HepG2 (cell line): ENCODE data around the gene AGAP1. TPM values are rescaled to one million over a fixed set of nuclear protein-coding genes. Genes with fewer than 3 reads are reported as not detected.

Source experiments
- ARNTL ChIP-seq: sonication (generic); formaldehyde crosslinking; IDR thresholded peaks from 2 replicates; pipeline ENCODE4 v1.4.0; 2020; ENCODE audit warnings: mild to moderate bottlenecking, missing genetic modification reagents
- CEBPB ChIP-seq: IDR thresholded peaks from 2 replicates; pipeline ENCODE4 v1.6.1; 2011; ENCODE audit warnings: low read depth, low read length, improper control_type of control experiment, borderline replicate concordance
- EP300 ChIP-seq, 3 experiments: sonication (generic) in 1 of 3; formaldehyde crosslinking in 1 of 3; IDR thresholded peaks; 2 replicates each; pipeline versions ENCODE4 v1.5.1 to v1.6.1; 2011 to 2020; ENCODE audit warnings: low read depth in 2 of 3, low read length in 2 of 3, borderline replicate concordance in 1 of 3, improper control_type of control experiment in 1 of 3, mild to moderate bottlenecking in 1 of 3, missing genetic modification reagents in 1 of 3, moderate library complexity in 1 of 3
- JUND ChIP-seq: sonication (generic); formaldehyde crosslinking; IDR thresholded peaks from 2 replicates; pipeline ENCODE4 v1.8.0; 2022; ENCODE audit warnings: mild to moderate bottlenecking, missing genetic modification reagents
- MATR3 ChIP-seq: sonication (generic); formaldehyde crosslinking; IDR thresholded peaks from 2 replicates; pipeline ENCODE4 v1.4.0; 2020; ENCODE audit warnings: missing genetic modification reagents
- MBD4 ChIP-seq: IDR thresholded peaks from 2 replicates; pipeline ENCODE4 v1.6.1; 2012; ENCODE audit warnings: low read length, inconsistent platforms, borderline replicate concordance
- MTA1 ChIP-seq: sonication (generic); formaldehyde crosslinking; IDR thresholded peaks from 2 replicates; pipeline ENCODE4 v1.4.0; 2020; ENCODE audit warnings: missing genetic modification reagents, mild to moderate bottlenecking, borderline replicate concordance
- PHB2 ChIP-seq: fragments of 450-650 bp; IDR thresholded peaks from 2 replicates; pipeline ENCODE4 v1.6.1; 2018; ENCODE audit not compliant: partially characterized antibody
- SMYD3 ChIP-seq: sonication (generic); formaldehyde crosslinking; IDR thresholded peaks from 2 replicates; pipeline ENCODE4 v1.8.1; 2023; ENCODE audit warnings: mild to moderate bottlenecking, missing genetic modification reagents
- SOX13 ChIP-seq, 3 experiments: fragments of 450-650 bp in 1 of 3; sonication (generic) in 1 of 3; formaldehyde crosslinking in 1 of 3; IDR thresholded peaks in 2 of 3; conservative IDR thresholded peaks in 1 of 3; 2 replicates each; pipeline versions ENCODE4 v1.5.0 to v1.6.1; 2016 to 2020; ENCODE audit warnings: antibody characterized with exemption in 1 of 3, mild to moderate bottlenecking in 1 of 3, missing compliant biosample characterization in 1 of 3, missing genetic modification reagents in 1 of 3, moderate library complexity in 1 of 3
- TGIF2 ChIP-seq: IDR thresholded peaks from 2 replicates; pipeline ENCODE4 v1.6.1; 2016; ENCODE audit warnings: control low read depth, missing compliant biosample characterization
- U2AF1 ChIP-seq: fragments of 200-400 bp; formaldehyde crosslinking; optimal IDR thresholded peaks from 2 replicates; pipeline ENCODE3; 2017; ENCODE audit warnings: mild to moderate bottlenecking, low read depth, low read length
- ZFP37 ChIP-seq: sonication (generic); formaldehyde crosslinking; IDR thresholded peaks from 2 replicates; pipeline ENCODE4 v1.4.0; 2020; ENCODE audit warnings: missing genetic modification reagents, borderline replicate concordance
- ZNF142 ChIP-seq: sonication (generic); formaldehyde crosslinking; IDR thresholded peaks from 2 replicates; pipeline ENCODE4 v1.4.0; 2020; ENCODE audit warnings: missing genetic modification reagents
- ZNF800 ChIP-seq: sonication (generic); formaldehyde crosslinking; IDR thresholded peaks from 2 replicates; pipeline ENCODE4 v1.4.0; 2020; ENCODE audit warnings: missing genetic modification reagents
- polyA plus RNA-seq, 8 experiments: library from polyadenylated mRNA; depleted of rRNA in 3 of 8; stranded (reverse) in 7 of 8; unstranded in 1 of 8; fragments of >200 nt; fragmentation: Illumina TruSeq in 4 of 8; extraction: Trizol in 4 of 8; gene quantifications; 2 replicates each; pipeline versions ENCODE4 v1.2.1 to v1.2.3, GENCODE V29; 2011 to 2016; ENCODE audit warnings: low read depth in 4 of 8, missing spikeins in 1 of 8, mixed read lengths in 1 of 8; ENCODE audit not compliant: insufficient read depth in 1 of 8
- total RNA-seq, 5 experiments: library from RNA; depleted of rRNA; stranded (reverse); fragments of >200 nt; fragmentation: Illumina TruSeq; extraction: Trizol; gene quantifications; 2 replicates each; pipeline ENCODE4 v1.2.3, GENCODE V29; 2016; ENCODE audit warnings: low read depth in 1 of 5
- TF ChIP-seq, protein P1 (sequence below): sonication (generic); formaldehyde crosslinking; IDR thresholded peaks from 2 replicates; pipeline ENCODE4 v1.4.0; 2020; ENCODE audit warnings: missing genetic modification reagents
- TF ChIP-seq, protein P2 (sequence below): sonication (generic); formaldehyde crosslinking; IDR thresholded peaks from 2 replicates; pipeline ENCODE4 v1.5.0; 2020; ENCODE audit warnings: mild to moderate bottlenecking, missing genetic modification reagents

AGAP1 gene
- total and polyA plus RNA-seq, 2 of the 13 experiments (the other 11 are each of a cell fraction or from before 2014, with no cell fraction given): 21.2 to 32.7 TPM

DNA sequence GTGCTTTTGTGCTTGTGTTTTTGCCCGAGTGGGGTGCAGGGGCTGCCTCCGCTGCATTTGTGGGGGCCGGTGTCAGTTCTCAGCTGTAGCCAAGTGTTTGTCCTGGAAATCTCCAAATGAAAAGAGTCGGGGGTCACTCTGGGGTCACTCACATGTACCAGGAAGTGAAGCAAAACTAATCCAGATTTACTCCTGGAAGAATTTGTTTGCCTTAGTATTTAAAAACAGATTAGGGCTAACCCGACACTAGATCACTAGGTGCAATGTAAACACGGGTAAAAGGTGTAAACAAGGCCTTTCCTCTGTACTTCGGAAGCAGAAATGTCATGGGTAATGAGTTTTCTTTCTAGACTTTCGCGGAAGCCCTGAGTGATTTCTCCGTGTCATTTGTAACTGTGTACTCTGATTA, 624.0 kb downstream of the AGAP1 start (continued):
- TF ChIP-seq MATR3: no peak
- no peak for TF ChIP-seq U2AF1
- 0 out of 2 replicates have a peak, but pooled peaks have one; percentile 31 for TF ChIP-seq ZNF142 (CRISPR knock-in tag)
- peak; percentile 98; the same call in 1 of the 2 replicates for TF ChIP-seq MBD4
- TF ChIP-seq TGIF2 (CRISPR knock-in tag): peak; percentile 66; the same call in 1 of the 2 replicates
- TF ChIP-seq, protein P1, sequence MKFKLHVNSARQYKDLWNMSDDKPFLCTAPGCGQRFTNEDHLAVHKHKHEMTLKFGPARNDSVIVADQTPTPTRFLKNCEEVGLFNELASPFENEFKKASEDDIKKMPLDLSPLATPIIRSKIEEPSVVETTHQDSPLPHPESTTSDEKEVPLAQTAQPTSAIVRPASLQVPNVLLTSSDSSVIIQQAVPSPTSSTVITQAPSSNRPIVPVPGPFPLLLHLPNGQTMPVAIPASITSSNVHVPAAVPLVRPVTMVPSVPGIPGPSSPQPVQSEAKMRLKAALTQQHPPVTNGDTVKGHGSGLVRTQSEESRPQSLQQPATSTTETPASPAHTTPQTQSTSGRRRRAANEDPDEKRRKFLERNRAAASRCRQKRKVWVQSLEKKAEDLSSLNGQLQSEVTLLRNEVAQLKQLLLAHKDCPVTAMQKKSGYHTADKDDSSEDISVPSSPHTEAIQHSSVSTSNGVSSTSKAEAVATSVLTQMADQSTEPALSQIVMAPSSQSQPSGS (CRISPR knock-in tag): peak; percentile 64; the same call in 1 of the 2 replicates
- TF ChIP-seq ARNTL (CRISPR knock-in tag): peak; percentile 89
- no peak for TF ChIP-seq JUND (CRISPR knock-in tag)
- TF ChIP-seq EP300 (IDR thresholded peaks at IDR 0.05; ENCODE audit: low read depth in 2 of 2, low read length in 2 of 2): peak in 1 of 2 experiments; percentile 94; a peak in 2 of 4 replicates
- TF ChIP-seq EP300 (CRISPR knock-in tag; IDR thresholded peaks at IDR 0.05; ENCODE audit: borderline replicate concordance): peak; percentile 83
- TF ChIP-seq, protein P2, sequence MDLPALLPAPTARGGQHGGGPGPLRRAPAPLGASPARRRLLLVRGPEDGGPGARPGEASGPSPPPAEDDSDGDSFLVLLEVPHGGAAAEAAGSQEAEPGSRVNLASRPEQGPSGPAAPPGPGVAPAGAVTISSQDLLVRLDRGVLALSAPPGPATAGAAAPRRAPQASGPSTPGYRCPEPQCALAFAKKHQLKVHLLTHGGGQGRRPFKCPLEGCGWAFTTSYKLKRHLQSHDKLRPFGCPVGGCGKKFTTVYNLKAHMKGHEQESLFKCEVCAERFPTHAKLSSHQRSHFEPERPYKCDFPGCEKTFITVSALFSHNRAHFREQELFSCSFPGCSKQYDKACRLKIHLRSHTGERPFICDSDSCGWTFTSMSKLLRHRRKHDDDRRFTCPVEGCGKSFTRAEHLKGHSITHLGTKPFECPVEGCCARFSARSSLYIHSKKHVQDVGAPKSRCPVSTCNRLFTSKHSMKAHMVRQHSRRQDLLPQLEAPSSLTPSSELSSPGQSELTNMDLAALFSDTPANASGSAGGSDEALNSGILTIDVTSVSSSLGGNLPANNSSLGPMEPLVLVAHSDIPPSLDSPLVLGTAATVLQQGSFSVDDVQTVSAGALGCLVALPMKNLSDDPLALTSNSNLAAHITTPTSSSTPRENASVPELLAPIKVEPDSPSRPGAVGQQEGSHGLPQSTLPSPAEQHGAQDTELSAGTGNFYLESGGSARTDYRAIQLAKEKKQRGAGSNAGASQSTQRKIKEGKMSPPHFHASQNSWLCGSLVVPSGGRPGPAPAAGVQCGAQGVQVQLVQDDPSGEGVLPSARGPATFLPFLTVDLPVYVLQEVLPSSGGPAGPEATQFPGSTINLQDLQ (CRISPR knock-in tag): no peak
- TF ChIP-seq CEBPB: peak; percentile 16; the same call in 1 of the 2 replicates
- no peak for TF ChIP-seq PHB2
- peak; percentile 95; the same call in 1 of the 2 replicates for TF ChIP-seq SMYD3 (CRISPR knock-in tag)
- TF ChIP-seq ZNF800: peak; percentile 95
- peak; percentile 85 for TF ChIP-seq SOX13 (IDR thresholded peaks at IDR 0.05)
- TF ChIP-seq SOX13 (CRISPR knock-in tag; conservative IDR thresholded peaks at IDR 0.05 in 1 of 2, IDR thresholded peaks at IDR 0.05 in 1 of 2): peak in 1 of 2 experiments; percentile 93; a peak in 2 of 4 replicates
- no peak for TF ChIP-seq ZFP37 (CRISPR knock-in tag)
- TF ChIP-seq MTA1 (CRISPR knock-in tag): no peak
